GM18873 (cell line): ENCODE data around the gene KAT2B.
"Not testable (repeated sequence)": the region's sequence is repeated elsewhere in the genome, so short reads cannot be mapped to it uniquely, and the experiment has no call there.

Experiments used
- ATAC-seq: cut with Tn5 transposase; IDR thresholded peaks from one replicate; pipeline ENCODE4 v1.9.1; 2021; ENCODE audit warnings: mild to moderate bottlenecking, moderate library complexity, moderate number of reproducible peaks; ENCODE audit not compliant: unreplicated experiment, low FRiP score

Gene KAT2B

GRCh38 chr3:20039765-20040547, at the start of gene KAT2B:
KAT2B (plus strand) TSS chr3:20040446; CDS start chr3:20040478, 32 bp downstream.
- peak; percentile 45 for ATAC-seq

GRCh38 chr3:19994796-19995195, 45.5 kb upstream of the KAT2B start:
- ATAC-seq: no peak

- no peak for ATAC-seq
Observed at GRCh38 chr3:19997502-19997901, 42.7 kb upstream of the KAT2B start.

- no peak for ATAC-seq
Observed at GRCh38 chr3:20001932-20002331, 38.3 kb upstream of the KAT2B start.

- ATAC-seq: no peak
Observed at GRCh38 chr3:20007960-20008359, 32.3 kb upstream of the KAT2B start.

- ATAC-seq: no peak
Observed at GRCh38 chr3:20008646-20009045, 31.6 kb upstream of the KAT2B start.

- ATAC-seq: no peak
Observed at GRCh38 chr3:20012164-20012563, 28.1 kb upstream of the KAT2B start, which contains the start of gene PP2D1. PP2D1 (minus strand) TSS chr3:20012264; CDS start chr3:20012072, 192 bp downstream.

- ATAC-seq: no peak
Observed at GRCh38 chr3:20013396-20013795, 26.9 kb upstream of the KAT2B start.

GRCh38 chr3:20015525-20015924, 24.7 kb upstream of the KAT2B start:
- ATAC-seq: no peak

GRCh38 chr3:20016076-20016475, 24.2 kb upstream of the KAT2B start:
- ATAC-seq: not testable (repeated sequence)

- ATAC-seq: no peak
Observed at GRCh38 chr3:20022954-20023622, 17.2 kb upstream of the KAT2B start.

- no peak for ATAC-seq
Observed at GRCh38 chr3:20023623-20024405, 16.4 kb upstream of the KAT2B start.

GRCh38 chr3:20027136-20027535, 13.1 kb upstream of the KAT2B start:
- ATAC-seq: no peak

- ATAC-seq: no peak
Observed at GRCh38 chr3:20028905-20029331, 11.3 kb upstream of the KAT2B start.

- not testable (repeated sequence) for ATAC-seq
Observed at GRCh38 chr3:20031939-20032338, 8.3 kb upstream of the KAT2B start.

GRCh38 chr3:20035019-20035418, 5.2 kb upstream of the KAT2B start:
- ATAC-seq: no peak

GRCh38 chr3:20037255-20037996, 2.8 kb upstream of the KAT2B start:
- no peak for ATAC-seq

GRCh38 chr3:20038699-20039465, 1.4 kb upstream of the KAT2B start:
- no peak for ATAC-seq

GRCh38 chr3:20039466-20039764, 831 bp upstream of the KAT2B start:
- ATAC-seq: no peak
